Fibroblast of the aortic adventitia (primary cell): Measurements from ENCODE around the gene HIBCH. TPM values are rescaled to one million over a fixed set of nuclear protein-coding genes. Genes with fewer than 3 reads are reported as not detected.
A peak's percentile ranks its signal among the peaks of the same experiment; 100 is the strongest.
"Not testable (repeated sequence)": the region's sequence is repeated elsewhere in the genome, so short reads cannot be mapped to it uniquely, and the experiment has no call there.

Experiments
- DNase-seq: peaks from one replicate; pipeline ENCODE4 v3.0.0-alpha.2; 2010; ENCODE audit warnings: low read depth
- H3K4me3 ChIP-seq: 2 replicates; pipeline ENCODE4 v1.5.1; 2011; ENCODE audit warnings: low read depth, mild to moderate bottlenecking, control low read depth, low read length, moderate library complexity
- total RNA-seq: library from RNA; depleted of rRNA; stranded (reverse); fragments of >200 nt; gene quantifications from 2 replicates; pipeline ENCODE4 v1.2.3, GENCODE V29; 2012; ENCODE audit warnings: low replicate concordance
- TF ChIP-seq, protein P1 (sequence below): IDR thresholded peaks from 2 replicates; pipeline ENCODE4 v1.5.1; 2011; ENCODE audit warnings: mild to moderate bottlenecking, low read length, control low read depth, inconsistent platforms; ENCODE audit not compliant: insufficient read depth

Gene HIBCH
- total RNA-seq, 1 donor: 21.5 TPM

DNA sequence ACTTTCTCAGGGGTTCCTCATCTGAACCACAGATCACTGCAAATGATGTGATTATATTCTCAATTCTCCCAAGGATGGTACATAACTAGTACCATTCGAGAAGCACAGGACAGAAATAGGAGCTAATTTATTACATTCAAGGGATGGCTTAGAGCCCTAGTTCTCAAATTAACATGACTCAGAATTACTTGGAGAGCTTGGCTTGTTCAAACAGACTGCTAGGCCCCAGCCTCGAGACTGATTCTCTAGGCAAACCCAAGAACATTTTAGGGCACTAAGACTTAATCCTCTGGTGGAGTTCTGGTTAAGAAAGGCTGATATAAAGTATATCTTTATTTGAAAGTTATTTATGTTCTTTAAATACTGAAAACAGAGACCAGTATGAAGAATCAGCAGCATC is 35.8 kb downstream of the HIBCH start:
- H3K4me3 ChIP-seq: no peak overlapping the region
- DNase-seq: peak; percentile 69
- TF ChIP-seq, protein P1, sequence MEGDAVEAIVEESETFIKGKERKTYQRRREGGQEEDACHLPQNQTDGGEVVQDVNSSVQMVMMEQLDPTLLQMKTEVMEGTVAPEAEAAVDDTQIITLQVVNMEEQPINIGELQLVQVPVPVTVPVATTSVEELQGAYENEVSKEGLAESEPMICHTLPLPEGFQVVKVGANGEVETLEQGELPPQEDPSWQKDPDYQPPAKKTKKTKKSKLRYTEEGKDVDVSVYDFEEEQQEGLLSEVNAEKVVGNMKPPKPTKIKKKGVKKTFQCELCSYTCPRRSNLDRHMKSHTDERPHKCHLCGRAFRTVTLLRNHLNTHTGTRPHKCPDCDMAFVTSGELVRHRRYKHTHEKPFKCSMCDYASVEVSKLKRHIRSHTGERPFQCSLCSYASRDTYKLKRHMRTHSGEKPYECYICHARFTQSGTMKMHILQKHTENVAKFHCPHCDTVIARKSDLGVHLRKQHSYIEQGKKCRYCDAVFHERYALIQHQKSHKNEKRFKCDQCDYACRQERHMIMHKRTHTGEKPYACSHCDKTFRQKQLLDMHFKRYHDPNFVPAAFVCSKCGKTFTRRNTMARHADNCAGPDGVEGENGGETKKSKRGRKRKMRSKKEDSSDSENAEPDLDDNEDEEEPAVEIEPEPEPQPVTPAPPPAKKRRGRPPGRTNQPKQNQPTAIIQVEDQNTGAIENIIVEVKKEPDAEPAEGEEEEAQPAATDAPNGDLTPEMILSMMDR: no peak

DNA sequence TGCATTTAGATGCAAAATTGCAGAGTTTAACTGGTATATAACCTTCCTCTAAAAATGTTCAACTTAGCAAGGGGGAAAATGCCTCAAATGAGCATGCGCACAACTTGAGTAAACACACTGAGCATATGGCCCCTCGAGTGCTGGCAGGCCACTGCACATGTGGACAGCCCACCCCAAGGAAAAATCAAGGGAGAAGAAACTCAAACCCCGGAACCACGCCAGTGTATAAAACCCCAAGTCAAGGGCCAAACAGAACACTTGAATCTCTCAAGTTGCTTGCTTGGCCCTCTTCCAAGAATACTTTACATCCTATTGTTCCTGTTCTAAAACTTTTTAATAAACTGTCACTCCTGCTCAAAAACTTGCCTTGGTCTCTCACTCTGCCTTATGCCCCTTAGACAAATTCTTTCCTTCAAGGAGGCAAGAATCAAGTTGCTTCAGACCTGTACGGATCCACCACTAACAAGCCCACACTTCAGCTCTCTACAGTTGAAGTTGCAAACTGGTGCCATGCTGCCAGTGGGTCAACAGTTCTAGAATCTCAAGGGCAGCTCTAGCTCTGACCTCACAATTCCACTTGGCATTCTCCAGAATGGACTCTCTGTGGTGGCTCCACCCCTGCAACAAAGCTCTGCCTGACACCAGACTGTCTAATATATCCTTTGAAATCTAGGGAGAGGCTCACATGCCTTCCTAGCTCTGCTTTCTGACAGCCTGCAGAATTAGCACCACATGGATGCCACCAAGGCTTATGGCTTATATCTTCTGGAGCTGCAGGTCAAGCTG is 38.9 kb downstream of the HIBCH start:
- TF ChIP-seq, protein P1: no peak
- no peak overlapping the region for H3K4me3 ChIP-seq
- peak; percentile 19 for DNase-seq

DNA sequence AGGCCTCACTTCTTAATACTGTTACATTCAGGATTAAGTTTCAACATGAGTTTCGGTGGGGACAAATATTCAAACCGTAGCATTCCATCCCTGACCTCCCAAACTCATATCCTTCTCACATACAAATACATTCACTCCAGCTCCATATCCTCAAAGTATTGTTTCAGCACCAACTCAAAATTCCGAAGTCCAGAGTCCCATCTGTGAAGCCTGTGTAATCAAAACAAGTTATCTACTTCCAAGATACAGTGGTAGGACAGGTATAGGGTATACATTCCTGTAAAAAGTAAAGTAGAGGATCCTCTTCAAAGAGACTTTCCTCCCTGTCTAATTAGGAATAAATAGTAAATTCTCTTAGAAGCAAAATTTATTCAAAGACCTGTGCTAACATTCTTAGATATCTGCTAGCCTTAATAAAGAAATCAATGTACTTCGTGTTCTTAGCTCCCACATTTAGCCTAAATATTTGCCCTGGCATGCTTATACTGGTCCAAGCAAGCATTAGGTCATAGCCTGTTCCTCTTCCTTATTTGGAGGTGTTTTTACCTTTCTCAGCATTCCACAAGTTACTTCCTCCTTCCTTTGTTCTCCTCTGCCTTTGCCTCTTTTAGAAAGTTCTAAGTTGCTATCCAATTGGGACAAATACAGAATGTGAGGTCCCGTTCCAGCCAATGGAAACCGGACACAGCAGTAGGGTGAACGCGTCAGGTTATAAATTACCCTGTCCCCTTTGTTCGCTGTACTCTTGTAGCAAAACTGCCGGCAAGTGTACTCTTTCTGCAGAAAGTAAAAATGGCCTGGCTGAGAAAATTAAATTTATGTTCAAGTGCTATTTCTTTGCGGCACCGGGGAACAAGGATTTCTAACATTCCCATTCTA is 40.1 kb downstream of the HIBCH start:
- DNase-seq, H3K4me3 ChIP-seq: not testable (repeated sequence)

DNA sequence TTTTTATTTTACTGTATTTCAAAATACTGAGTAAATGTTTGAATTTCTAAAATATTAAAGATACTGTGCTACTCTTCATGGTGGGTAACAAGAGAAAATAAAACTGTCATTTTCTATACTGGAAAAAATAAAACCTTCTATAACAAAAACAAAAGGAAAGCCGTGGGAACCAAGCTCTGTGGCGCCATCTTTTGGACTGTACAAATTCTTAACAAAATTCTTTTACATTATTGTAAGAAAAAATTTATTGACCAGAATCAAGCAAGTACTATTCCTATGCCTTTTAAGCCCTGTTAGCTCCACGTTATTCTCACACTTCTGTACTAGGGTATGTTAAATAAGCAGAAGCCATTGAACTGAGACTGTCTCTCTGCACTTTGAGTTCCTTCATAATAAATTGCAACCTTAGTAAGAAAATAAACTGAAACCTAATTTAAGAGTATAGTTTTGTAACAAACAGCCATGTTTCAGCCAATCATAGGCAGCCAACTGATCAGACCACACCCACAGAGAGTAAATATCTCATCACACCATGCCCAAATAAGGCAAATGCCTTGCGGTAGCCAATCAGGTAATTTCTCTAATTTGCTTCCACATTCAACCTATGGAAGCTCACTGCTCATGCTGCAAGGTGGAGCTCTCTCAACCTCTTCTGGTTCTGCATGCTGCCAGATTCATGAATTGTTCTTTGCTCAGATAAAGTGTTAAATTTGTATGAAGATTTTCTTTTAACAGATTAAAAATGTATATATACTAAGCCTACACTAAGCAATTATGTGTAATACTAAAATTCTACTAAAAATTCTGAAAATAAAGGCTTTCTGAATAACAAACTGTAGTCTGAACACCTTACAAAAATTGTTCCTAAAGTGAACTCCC is 42.2 kb downstream of the HIBCH start:
- TF ChIP-seq, protein P1: peak; percentile 54
- DNase-seq: peak; percentile 76
- no peak overlapping the region for H3K4me3 ChIP-seq

DNA sequence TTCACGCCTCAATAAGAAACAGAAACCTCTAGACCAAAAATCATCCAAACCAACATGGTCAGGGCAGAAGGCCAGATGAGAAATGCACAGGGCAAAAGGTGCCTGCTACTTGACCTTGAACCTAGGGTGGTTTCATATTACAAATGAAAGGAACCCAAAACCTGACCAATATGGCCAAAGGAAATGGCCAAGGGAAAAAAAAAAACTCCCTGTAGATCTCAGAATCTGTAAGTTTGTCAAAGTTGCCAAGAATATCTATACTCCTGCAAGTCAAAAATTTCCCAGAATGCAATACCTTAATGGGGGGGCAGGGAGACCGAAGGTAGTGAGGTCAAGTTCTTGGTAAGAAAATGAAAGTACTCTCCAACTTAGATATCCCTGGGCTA is 47.2 kb downstream of the HIBCH start:
- no peak overlapping the region for H3K4me3 ChIP-seq
- TF ChIP-seq, protein P1: no peak
- DNase-seq: no peak

DNA sequence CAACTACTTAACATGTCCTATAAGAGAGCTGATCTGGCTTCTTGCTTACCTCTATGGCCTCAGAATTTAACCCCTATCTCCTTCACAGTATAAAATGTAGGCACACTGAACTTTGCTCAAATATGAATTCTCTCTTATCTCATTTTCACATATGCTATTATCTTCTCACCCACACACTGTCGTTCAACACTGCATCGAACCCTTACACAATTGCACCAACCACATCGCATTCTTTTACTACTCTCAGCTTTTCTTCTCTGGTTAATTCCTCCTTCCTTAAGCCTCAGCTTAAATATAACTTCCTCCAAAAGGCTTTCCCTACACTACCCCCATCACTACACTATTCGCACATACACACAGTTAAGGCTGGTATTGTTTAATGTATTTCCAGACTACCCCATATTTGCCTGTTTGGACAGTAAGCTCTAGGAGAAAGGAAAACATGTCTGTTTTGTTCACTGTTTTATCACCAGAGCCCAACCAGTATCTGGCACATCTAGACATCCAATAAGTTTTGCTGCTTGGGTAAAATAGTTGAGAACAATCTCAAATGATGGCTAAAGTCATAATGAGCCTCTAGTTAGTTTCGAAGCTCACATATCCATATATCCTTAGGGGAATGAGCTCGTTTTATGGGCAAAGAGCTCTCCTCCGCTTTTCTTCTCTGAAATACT is 47.7 kb downstream of the HIBCH start:
- DNase-seq: no peak
- TF ChIP-seq, protein P1: no peak
- no peak overlapping the region for H3K4me3 ChIP-seq
